ENCODE data around the gene MLIP. TPM values are rescaled to one million over a fixed set of nuclear protein-coding genes. Genes with fewer than 3 reads are reported as not detected.

The MLIP gene
- total and polyA plus RNA-seq, 2 experiments from 2014 or later, result not detected

DNA sequence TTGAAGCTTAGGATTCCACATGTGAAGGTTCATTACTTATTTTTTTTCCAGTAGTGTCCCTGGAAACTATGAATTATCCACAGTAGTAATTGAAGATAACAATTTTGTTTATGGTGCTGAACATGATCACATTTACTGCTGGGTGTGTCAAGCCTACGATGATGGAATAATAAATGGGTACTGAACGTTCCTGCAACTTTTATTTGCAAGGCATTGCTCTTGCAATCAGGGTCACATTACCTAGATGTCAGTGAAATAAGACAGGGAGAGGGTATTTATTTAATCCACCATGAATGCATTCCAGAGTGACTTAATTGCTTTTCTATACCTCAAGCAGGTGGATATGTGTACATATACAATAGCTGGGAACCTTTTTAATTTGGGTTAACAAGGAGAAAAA lies 27.0 kb upstream of the MLIP start:
- Histone ChIP-seq H4K20me1 (replicated peaks; ENCODE audit: insufficient read depth) (no peaks in the 10 kb centered on the region), H3K27ac (ENCODE audit: low read depth) (no peak overlapping the region), H3K36me3 (ENCODE audit: insufficient read depth) (no peaks in the 10 kb centered on the region), H3K27me3 (ENCODE audit: insufficient read depth) (no peaks in the 10 kb centered on the region), H3K4me3 (no peak overlapping the region), H3F3A (replicated peaks; ENCODE audit: low read depth) (no peaks in the 10 kb centered on the region), H2AFZ (no peak overlapping the region), H3K4me1 (ENCODE audit: insufficient read depth) (no peaks in the 10 kb centered on the region), H3K4me2 (no peak overlapping the region), H3K79me2 (replicated peaks; ENCODE audit: insufficient read depth) (no peaks in the 10 kb centered on the region), H3K9me2 (ENCODE audit: insufficient read depth) (no peaks in the 10 kb centered on the region; the same call in 1 of the 2 replicates)
- no peaks in the 10 kb centered on the region for H3K9me3 Mint-ChIP-seq
- DNase-seq (ENCODE audit: low spot score) (no peak), ATAC-seq (no peak)
- no peak overlapping the region for H3K27ac Mint-ChIP-seq
- no peaks in the 10 kb centered on the region for H3K4me1 Mint-ChIP-seq
- no peaks in the 10 kb centered on the region for H3K36me3 Mint-ChIP-seq (ENCODE audit: low read depth)
- TF ChIP-seq, protein P1, sequence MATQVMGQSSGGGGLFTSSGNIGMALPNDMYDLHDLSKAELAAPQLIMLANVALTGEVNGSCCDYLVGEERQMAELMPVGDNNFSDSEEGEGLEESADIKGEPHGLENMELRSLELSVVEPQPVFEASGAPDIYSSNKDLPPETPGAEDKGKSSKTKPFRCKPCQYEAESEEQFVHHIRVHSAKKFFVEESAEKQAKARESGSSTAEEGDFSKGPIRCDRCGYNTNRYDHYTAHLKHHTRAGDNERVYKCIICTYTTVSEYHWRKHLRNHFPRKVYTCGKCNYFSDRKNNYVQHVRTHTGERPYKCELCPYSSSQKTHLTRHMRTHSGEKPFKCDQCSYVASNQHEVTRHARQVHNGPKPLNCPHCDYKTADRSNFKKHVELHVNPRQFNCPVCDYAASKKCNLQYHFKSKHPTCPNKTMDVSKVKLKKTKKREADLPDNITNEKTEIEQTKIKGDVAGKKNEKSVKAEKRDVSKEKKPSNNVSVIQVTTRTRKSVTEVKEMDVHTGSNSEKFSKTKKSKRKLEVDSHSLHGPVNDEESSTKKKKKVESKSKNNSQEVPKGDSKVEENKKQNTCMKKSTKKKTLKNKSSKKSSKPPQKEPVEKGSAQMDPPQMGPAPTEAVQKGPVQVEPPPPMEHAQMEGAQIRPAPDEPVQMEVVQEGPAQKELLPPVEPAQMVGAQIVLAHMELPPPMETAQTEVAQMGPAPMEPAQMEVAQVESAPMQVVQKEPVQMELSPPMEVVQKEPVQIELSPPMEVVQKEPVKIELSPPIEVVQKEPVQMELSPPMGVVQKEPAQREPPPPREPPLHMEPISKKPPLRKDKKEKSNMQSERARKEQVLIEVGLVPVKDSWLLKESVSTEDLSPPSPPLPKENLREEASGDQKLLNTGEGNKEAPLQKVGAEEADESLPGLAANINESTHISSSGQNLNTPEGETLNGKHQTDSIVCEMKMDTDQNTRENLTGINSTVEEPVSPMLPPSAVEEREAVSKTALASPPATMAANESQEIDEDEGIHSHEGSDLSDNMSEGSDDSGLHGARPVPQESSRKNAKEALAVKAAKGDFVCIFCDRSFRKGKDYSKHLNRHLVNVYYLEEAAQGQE (IDR thresholded peaks at IDR 0.05; ENCODE audit: unreplicated experiment), result no peak
- TF ChIP-seq ZNF114 (CRISPR knock-in tag; IDR thresholded peaks at IDR 0.05) (no peak), POLR2AphosphoS5 (IDR thresholded peaks at IDR 0.05; ENCODE audit: low read depth) (no peak), NANOG (IDR thresholded peaks at IDR 0.05; ENCODE audit: borderline replicate concordance) (no peak), EZH2phosphoT487 (IDR thresholded peaks at IDR 0.05; ENCODE audit: unreplicated experiment) (no peak), JUNB (IDR thresholded peaks at IDR 0.05; ENCODE audit: unreplicated experiment) (no peak), ZNF331 (CRISPR knock-in tag; IDR thresholded peaks at IDR 0.05; ENCODE audit: low read depth) (no peak), EZH2 (IDR thresholded peaks at IDR 0.05; ENCODE audit: low read depth, unreplicated experiment) (no peak), STAT1 (IDR thresholded peaks at IDR 0.05; ENCODE audit: unreplicated experiment) (no peak), CREB1 (CRISPR knock-in tag; IDR thresholded peaks at IDR 0.05; ENCODE audit: low read depth) (no peak)
- TF ChIP-seq, protein P2, sequence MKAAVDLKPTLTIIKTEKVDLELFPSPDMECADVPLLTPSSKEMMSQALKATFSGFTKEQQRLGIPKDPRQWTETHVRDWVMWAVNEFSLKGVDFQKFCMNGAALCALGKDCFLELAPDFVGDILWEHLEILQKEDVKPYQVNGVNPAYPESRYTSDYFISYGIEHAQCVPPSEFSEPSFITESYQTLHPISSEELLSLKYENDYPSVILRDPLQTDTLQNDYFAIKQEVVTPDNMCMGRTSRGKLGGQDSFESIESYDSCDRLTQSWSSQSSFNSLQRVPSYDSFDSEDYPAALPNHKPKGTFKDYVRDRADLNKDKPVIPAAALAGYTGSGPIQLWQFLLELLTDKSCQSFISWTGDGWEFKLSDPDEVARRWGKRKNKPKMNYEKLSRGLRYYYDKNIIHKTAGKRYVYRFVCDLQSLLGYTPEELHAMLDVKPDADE (IDR thresholded peaks at IDR 0.05), result no peak
- TF ChIP-seq, protein P3, sequence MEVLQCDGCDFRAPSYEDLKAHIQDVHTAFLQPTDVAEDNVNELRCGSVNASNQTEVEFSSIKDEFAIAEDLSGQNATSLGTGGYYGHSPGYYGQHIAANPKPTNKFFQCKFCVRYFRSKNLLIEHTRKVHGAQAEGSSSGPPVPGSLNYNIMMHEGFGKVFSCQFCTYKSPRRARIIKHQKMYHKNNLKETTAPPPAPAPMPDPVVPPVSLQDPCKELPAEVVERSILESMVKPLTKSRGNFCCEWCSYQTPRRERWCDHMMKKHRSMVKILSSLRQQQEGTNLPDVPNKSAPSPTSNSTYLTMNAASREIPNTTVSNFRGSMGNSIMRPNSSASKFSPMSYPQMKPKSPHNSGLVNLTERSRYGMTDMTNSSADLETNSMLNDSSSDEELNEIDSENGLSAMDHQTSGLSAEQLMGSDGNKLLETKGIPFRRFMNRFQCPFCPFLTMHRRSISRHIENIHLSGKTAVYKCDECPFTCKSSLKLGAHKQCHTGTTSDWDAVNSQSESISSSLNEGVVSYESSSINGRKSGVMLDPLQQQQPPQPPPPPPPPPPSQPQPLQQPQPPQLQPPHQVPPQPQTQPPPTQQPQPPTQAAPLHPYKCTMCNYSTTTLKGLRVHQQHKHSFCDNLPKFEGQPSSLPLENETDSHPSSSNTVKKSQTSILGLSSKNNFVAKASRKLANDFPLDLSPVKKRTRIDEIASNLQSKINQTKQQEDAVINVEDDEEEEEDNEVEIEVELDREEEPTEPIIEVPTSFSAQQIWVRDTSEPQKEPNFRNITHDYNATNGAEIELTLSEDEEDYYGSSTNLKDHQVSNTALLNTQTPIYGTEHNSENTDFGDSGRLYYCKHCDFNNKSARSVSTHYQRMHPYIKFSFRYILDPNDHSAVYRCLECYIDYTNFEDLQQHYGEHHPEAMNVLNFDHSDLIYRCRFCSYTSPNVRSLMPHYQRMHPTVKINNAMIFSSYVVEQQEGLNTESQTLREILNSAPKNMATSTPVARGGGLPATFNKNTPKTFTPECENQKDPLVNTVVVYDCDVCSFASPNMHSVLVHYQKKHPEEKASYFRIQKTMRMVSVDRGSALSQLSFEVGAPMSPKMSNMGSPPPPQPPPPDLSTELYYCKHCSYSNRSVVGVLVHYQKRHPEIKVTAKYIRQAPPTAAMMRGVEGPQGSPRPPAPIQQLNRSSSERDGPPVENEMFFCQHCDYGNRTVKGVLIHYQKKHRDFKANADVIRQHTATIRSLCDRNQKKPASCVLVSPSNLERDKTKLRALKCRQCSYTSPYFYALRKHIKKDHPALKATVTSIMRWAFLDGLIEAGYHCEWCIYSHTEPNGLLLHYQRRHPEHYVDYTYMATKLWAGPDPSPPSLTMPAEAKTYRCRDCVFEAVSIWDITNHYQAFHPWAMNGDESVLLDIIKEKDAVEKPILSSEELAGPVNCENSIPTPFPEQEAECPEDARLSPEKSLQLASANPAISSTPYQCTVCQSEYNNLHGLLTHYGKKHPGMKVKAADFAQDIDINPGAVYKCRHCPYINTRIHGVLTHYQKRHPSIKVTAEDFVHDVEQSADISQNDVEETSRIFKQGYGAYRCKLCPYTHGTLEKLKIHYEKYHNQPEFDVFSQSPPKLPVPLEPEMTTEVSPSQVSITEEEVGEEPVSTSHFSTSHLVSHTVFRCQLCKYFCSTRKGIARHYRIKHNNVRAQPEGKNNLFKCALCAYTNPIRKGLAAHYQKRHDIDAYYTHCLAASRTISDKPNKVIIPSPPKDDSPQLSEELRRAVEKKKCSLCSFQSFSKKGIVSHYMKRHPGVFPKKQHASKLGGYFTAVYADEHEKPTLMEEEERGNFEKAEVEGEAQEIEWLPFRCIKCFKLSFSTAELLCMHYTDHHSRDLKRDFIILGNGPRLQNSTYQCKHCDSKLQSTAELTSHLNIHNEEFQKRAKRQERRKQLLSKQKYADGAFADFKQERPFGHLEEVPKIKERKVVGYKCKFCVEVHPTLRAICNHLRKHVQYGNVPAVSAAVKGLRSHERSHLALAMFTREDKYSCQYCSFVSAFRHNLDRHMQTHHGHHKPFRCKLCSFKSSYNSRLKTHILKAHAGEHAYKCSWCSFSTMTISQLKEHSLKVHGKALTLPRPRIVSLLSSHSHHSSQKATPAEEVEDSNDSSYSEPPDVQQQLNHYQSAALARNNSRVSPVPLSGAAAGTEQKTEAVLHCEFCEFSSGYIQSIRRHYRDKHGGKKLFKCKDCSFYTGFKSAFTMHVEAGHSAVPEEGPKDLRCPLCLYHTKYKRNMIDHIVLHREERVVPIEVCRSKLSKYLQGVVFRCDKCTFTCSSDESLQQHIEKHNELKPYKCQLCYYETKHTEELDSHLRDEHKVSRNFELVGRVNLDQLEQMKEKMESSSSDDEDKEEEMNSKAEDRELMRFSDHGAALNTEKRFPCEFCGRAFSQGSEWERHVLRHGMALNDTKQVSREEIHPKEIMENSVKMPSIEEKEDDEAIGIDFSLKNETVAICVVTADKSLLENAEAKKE (CRISPR knock-in tag; IDR thresholded peaks at IDR 0.05), result no peak
- TF ChIP-seq, protein P4, sequence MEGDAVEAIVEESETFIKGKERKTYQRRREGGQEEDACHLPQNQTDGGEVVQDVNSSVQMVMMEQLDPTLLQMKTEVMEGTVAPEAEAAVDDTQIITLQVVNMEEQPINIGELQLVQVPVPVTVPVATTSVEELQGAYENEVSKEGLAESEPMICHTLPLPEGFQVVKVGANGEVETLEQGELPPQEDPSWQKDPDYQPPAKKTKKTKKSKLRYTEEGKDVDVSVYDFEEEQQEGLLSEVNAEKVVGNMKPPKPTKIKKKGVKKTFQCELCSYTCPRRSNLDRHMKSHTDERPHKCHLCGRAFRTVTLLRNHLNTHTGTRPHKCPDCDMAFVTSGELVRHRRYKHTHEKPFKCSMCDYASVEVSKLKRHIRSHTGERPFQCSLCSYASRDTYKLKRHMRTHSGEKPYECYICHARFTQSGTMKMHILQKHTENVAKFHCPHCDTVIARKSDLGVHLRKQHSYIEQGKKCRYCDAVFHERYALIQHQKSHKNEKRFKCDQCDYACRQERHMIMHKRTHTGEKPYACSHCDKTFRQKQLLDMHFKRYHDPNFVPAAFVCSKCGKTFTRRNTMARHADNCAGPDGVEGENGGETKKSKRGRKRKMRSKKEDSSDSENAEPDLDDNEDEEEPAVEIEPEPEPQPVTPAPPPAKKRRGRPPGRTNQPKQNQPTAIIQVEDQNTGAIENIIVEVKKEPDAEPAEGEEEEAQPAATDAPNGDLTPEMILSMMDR (conservative IDR thresholded peaks at IDR 0.05; ENCODE audit: low read depth in 2 of 2), result no peak
- H3K4me3 Mint-ChIP-seq, result no peak overlapping the region
- no peaks in the 10 kb centered on the region for H3K27me3 Mint-ChIP-seq (ENCODE audit: insufficient read depth, low read depth, poor library complexity)
